GM06990 (cell line): ENCODE results near the gene WNT6.

Experiments used
- DNase-seq: peaks from one replicate; pipeline ENCODE4 v3.0.0-alpha.2; 2011; ENCODE audit not compliant: insufficient read length; ENCODE audit errors: extremely low read depth
- H3K27me3 ChIP-seq: replicated peaks from 2 replicates; pipeline ENCODE4 v1.6.0; 2011; ENCODE audit warnings: low read length; ENCODE audit not compliant: control insufficient read depth, insufficient read depth
- H3K36me3 ChIP-seq: 2 replicates; pipeline ENCODE4 v1.5.1; 2011; ENCODE audit warnings: low read length; ENCODE audit not compliant: control insufficient read depth, insufficient read depth
- H3K4me3 ChIP-seq: replicated peaks from 2 replicates; pipeline ENCODE4 v1.5.1; 2011; ENCODE audit warnings: low read depth, mild to moderate bottlenecking, control low read depth, low read length
- CTCF ChIP-seq: IDR thresholded peaks from 2 replicates; pipeline ENCODE4 v1.5.1; 2011; ENCODE audit warnings: low read length, control low read depth, mild to moderate bottlenecking, inconsistent platforms; ENCODE audit not compliant: insufficient read depth, poor library complexity, severe bottlenecking

Gene WNT6

GRCh38 chr2:218858671-218859555, 692 bp upstream of the WNT6 start:
- no peak overlapping the region for H3K4me3 ChIP-seq
- H3K36me3 ChIP-seq = no peaks in the 10 kb centered on the region
- H3K27me3 ChIP-seq = peaks cover 6% of the 10 kb centered on the region
- no peak for DNase-seq
- TF ChIP-seq CTCF = no peak

- Histone ChIP-seq H3K36me3 (no peaks in the 10 kb centered on the region), H3K27me3 (peaks cover 6% of the 10 kb centered on the region), H3K4me3 (no peak overlapping the region)
- DNase-seq = no peak
- TF ChIP-seq CTCF = no peak
Measured at GRCh38 chr2:218859988-218860831, 605 bp downstream of the WNT6 start.

- H3K36me3 ChIP-seq = no peaks in the 10 kb centered on the region
- H3K4me3 ChIP-seq = no peak overlapping the region
- no peak for TF ChIP-seq CTCF
- DNase-seq = no peak
- peaks cover 6% of the 10 kb centered on the region for H3K27me3 ChIP-seq
Measured at GRCh38 chr2:218860950-218861381, 1.4 kb downstream of the WNT6 start.

- DNase-seq = no peak
Measured at GRCh38 chr2:218861645-218862318, 2.2 kb downstream of the WNT6 start.

More at GRCh38 chr2:218861645-218862318, 2.2 kb downstream of the WNT6 start:
- no peaks in the 10 kb centered on the region for H3K36me3 ChIP-seq
- no peak overlapping the region for H3K4me3 ChIP-seq
- no peak for TF ChIP-seq CTCF
- peaks cover 6% of the 10 kb centered on the region for H3K27me3 ChIP-seq
